Measurements from ENCODE around the gene MACROD2. TPM values are rescaled to one million over a fixed set of nuclear protein-coding genes. Genes with fewer than 3 reads are reported as not detected.
"Not testable (repeated sequence)": the region's sequence is repeated elsewhere in the genome, so short reads cannot be mapped to it uniquely, and the experiment has no call there.

The MACROD2 gene
- total RNA-seq = not detected in 2 replicates

GRCh38 chr20:13995086-13995665, at the start of gene MACROD2:
Gene MACROD2, plus strand, starts transcription at chr20:13995516.
- no peak within 1 kb of the TSS for H3K27ac Mint-ChIP-seq
- peak within 1 kb of the TSS; percentile 40 for H3K4me3 Mint-ChIP-seq (ENCODE audit: low read depth)
- peak; percentile 12 for DNase-seq (ENCODE audit: low spot score)
- no peaks in the 10 kb centered on the region for H3K36me3 Mint-ChIP-seq (ENCODE audit: low read depth)
- intact Hi-C loops (cut with micrococcal nuclease) = no loop called here
- peaks cover 11% of the 10 kb centered on the region for H3K27me3 Mint-ChIP-seq (ENCODE audit: low read depth)
- H3K4me1 Mint-ChIP-seq (ENCODE audit: low read depth) = peaks cover 4% of the 10 kb centered on the region
- peaks cover 20% of the 10 kb centered on the region for H3K9me3 Mint-ChIP-seq

- intact Hi-C loops (cut with micrococcal nuclease) = no loop called here
- no peaks in the 10 kb centered on the region for H3K4me1 Mint-ChIP-seq (ENCODE audit: low read depth)
- no peaks in the 10 kb centered on the region for H3K36me3 Mint-ChIP-seq (ENCODE audit: low read depth)
- H3K27ac Mint-ChIP-seq = no peak overlapping the region
- DNase-seq (ENCODE audit: low spot score) = no peak
- no peaks in the 10 kb centered on the region for H3K9me3 Mint-ChIP-seq
- no peaks in the 10 kb centered on the region for H3K27me3 Mint-ChIP-seq (ENCODE audit: low read depth)
- H3K4me3 Mint-ChIP-seq (ENCODE audit: low read depth) = no peak overlapping the region
These were observed 47.6 kb upstream of the MACROD2 start for GRCh38 chr20:13947719-13948118.

GRCh38 chr20:13953227-13953626, 42.1 kb upstream of the MACROD2 start:
- Mint-ChIP-seq H3K27ac (no peak overlapping the region), H3K4me3 (ENCODE audit: low read depth) (no peak overlapping the region), H3K9me3 (no peaks in the 10 kb centered on the region), H3K4me1 (ENCODE audit: low read depth) (no peaks in the 10 kb centered on the region), H3K36me3 (ENCODE audit: low read depth) (no peaks in the 10 kb centered on the region), H3K27me3 (ENCODE audit: low read depth) (no peaks in the 10 kb centered on the region)
- intact Hi-C loops (cut with micrococcal nuclease) = no loop called here
- no peak for DNase-seq (ENCODE audit: low spot score)

- H3K4me3 Mint-ChIP-seq (ENCODE audit: low read depth) = no peak overlapping the region
- intact Hi-C loops (cut with micrococcal nuclease) = no loop called here
- no peak overlapping the region for H3K27ac Mint-ChIP-seq
- H3K36me3 Mint-ChIP-seq (ENCODE audit: low read depth) = no peaks in the 10 kb centered on the region
- DNase-seq (ENCODE audit: low spot score) = no peak
- H3K4me1 Mint-ChIP-seq (ENCODE audit: low read depth) = no peaks in the 10 kb centered on the region
- no peaks in the 10 kb centered on the region for H3K27me3 Mint-ChIP-seq (ENCODE audit: low read depth)
- peaks cover 4% of the 10 kb centered on the region for H3K9me3 Mint-ChIP-seq
These were observed 35.2 kb upstream of the MACROD2 start for GRCh38 chr20:13960119-13960518.

GRCh38 chr20:13960525-13960924, 34.8 kb upstream of the MACROD2 start:
- H3K36me3 Mint-ChIP-seq (ENCODE audit: low read depth) = no peaks in the 10 kb centered on the region
- intact Hi-C loops (cut with micrococcal nuclease) = no loop called here

GRCh38 chr20:13984211-13984610, 11.1 kb upstream of the MACROD2 start:
- Mint-ChIP-seq H3K27me3 (ENCODE audit: low read depth) (no peaks in the 10 kb centered on the region), H3K4me1 (ENCODE audit: low read depth) (no peaks in the 10 kb centered on the region), H3K9me3 (peaks cover 3% of the 10 kb centered on the region), H3K4me3 (ENCODE audit: low read depth) (no peak overlapping the region), H3K36me3 (ENCODE audit: low read depth) (no peaks in the 10 kb centered on the region), H3K27ac (no peak overlapping the region)
- no peak for DNase-seq (ENCODE audit: low spot score)
- intact Hi-C loops (cut with micrococcal nuclease) = no loop called here

More at GRCh38 chr20:13960525-13960924, 34.8 kb upstream of the MACROD2 start:
- Mint-ChIP-seq H3K27me3 (ENCODE audit: low read depth) (no peaks in the 10 kb centered on the region), H3K9me3 (peaks cover 4% of the 10 kb centered on the region), H3K4me3 (ENCODE audit: low read depth) (no peak overlapping the region), H3K4me1 (ENCODE audit: low read depth) (no peaks in the 10 kb centered on the region), H3K27ac (no peak overlapping the region)
- DNase-seq (ENCODE audit: low spot score) = no peak

GRCh38 chr20:13990465-13990864, 4.9 kb upstream of the MACROD2 start, which contains the start of gene SEL1L2:
Gene SEL1L2, minus strand, starts transcription at chr20:13990614. Its CDS starts 80 bp downstream, at chr20:13990534.
- H3K4me1 Mint-ChIP-seq (ENCODE audit: low read depth) = no peaks in the 10 kb centered on the region

GRCh38 chr20:13991311-13991710, 4.0 kb upstream of the MACROD2 start:
- DNase-seq (ENCODE audit: low spot score) = no peak
- Mint-ChIP-seq H3K9me3 (peaks cover 20% of the 10 kb centered on the region), H3K27me3 (ENCODE audit: low read depth) (peaks cover 3% of the 10 kb centered on the region), H3K36me3 (ENCODE audit: low read depth) (no peaks in the 10 kb centered on the region), H3K4me3 (ENCODE audit: low read depth) (no peak overlapping the region), H3K4me1 (ENCODE audit: low read depth) (peaks cover 2% of the 10 kb centered on the region), H3K27ac (no peak overlapping the region)
- intact Hi-C loops (cut with micrococcal nuclease) = no loop called here

More at GRCh38 chr20:13990465-13990864, 4.9 kb upstream of the MACROD2 start, which contains the start of gene SEL1L2:
- no peak for DNase-seq (ENCODE audit: low spot score)
- H3K9me3 Mint-ChIP-seq = peaks cover 20% of the 10 kb centered on the region
- H3K27ac Mint-ChIP-seq = no peak within 1 kb of the TSS
- H3K36me3 Mint-ChIP-seq (ENCODE audit: low read depth) = no peaks in the 10 kb centered on the region
- H3K27me3 Mint-ChIP-seq (ENCODE audit: low read depth) = no peaks in the 10 kb centered on the region
- intact Hi-C loops (cut with micrococcal nuclease) = no loop called here
- H3K4me3 Mint-ChIP-seq (ENCODE audit: low read depth) = no peak within 1 kb of the TSS

GRCh38 chr20:13991955-13992354, 3.4 kb upstream of the MACROD2 start:
- intact Hi-C loops (cut with micrococcal nuclease) = not testable (repeated sequence)
- H3K9me3 Mint-ChIP-seq = peaks cover 20% of the 10 kb centered on the region

GRCh38 chr20:13995841-13996240, 525 bp downstream of the MACROD2 start:
- DNase-seq (ENCODE audit: low spot score) = no peak
- H3K9me3 Mint-ChIP-seq = peaks cover 20% of the 10 kb centered on the region
- no peak overlapping the region for H3K4me3 Mint-ChIP-seq (ENCODE audit: low read depth)
- intact Hi-C loops (cut with micrococcal nuclease) = no loop called here
- H3K36me3 Mint-ChIP-seq (ENCODE audit: low read depth) = no peaks in the 10 kb centered on the region
- peaks cover 11% of the 10 kb centered on the region for H3K27me3 Mint-ChIP-seq (ENCODE audit: low read depth)
- peaks cover 4% of the 10 kb centered on the region for H3K4me1 Mint-ChIP-seq (ENCODE audit: low read depth)
- no peak overlapping the region for H3K27ac Mint-ChIP-seq

More at GRCh38 chr20:13991955-13992354, 3.4 kb upstream of the MACROD2 start:
- H3K27ac Mint-ChIP-seq; H3K4me1 Mint-ChIP-seq (ENCODE audit: low read depth); DNase-seq (ENCODE audit: low spot score); H3K36me3 Mint-ChIP-seq (ENCODE audit: low read depth); H3K4me3 Mint-ChIP-seq (ENCODE audit: low read depth); H3K27me3 Mint-ChIP-seq (ENCODE audit: low read depth): not testable (repeated sequence)

- Mint-ChIP-seq H3K4me3 (ENCODE audit: low read depth) (peak overlapping the region; percentile 40), H3K27me3 (ENCODE audit: low read depth) (peaks cover 11% of the 10 kb centered on the region), H3K27ac (no peak overlapping the region), H3K4me1 (ENCODE audit: low read depth) (peaks cover 4% of the 10 kb centered on the region), H3K9me3 (peaks cover 20% of the 10 kb centered on the region), H3K36me3 (ENCODE audit: low read depth) (no peaks in the 10 kb centered on the region)
- no peak for DNase-seq (ENCODE audit: low spot score)
- intact Hi-C loops (cut with micrococcal nuclease) = no loop called here
These were observed 949 bp downstream of the MACROD2 start for GRCh38 chr20:13996265-13996664.

GRCh38 chr20:14000917-14001316, 5.6 kb downstream of the MACROD2 start:
- Mint-ChIP-seq H3K27me3 (ENCODE audit: low read depth) (peaks cover 11% of the 10 kb centered on the region), H3K9me3 (no peaks in the 10 kb centered on the region), H3K4me3 (ENCODE audit: low read depth) (no peak overlapping the region), H3K36me3 (ENCODE audit: low read depth) (no peaks in the 10 kb centered on the region), H3K4me1 (ENCODE audit: low read depth) (peaks cover 4% of the 10 kb centered on the region), H3K27ac (no peak overlapping the region)
- intact Hi-C loops (cut with micrococcal nuclease) = no loop called here
- DNase-seq (ENCODE audit: low spot score) = no peak

GRCh38 chr20:14005996-14006395, 10.7 kb downstream of the MACROD2 start:
- no peaks in the 10 kb centered on the region for H3K27me3 Mint-ChIP-seq (ENCODE audit: low read depth)
- no peak for DNase-seq (ENCODE audit: low spot score)
- H3K9me3 Mint-ChIP-seq = peaks cover 3% of the 10 kb centered on the region
- H3K4me1 Mint-ChIP-seq (ENCODE audit: low read depth) = no peaks in the 10 kb centered on the region
- no peak overlapping the region for H3K4me3 Mint-ChIP-seq (ENCODE audit: low read depth)
- no peaks in the 10 kb centered on the region for H3K36me3 Mint-ChIP-seq (ENCODE audit: low read depth)
- intact Hi-C loops (cut with micrococcal nuclease) = no loop called here
- no peak overlapping the region for H3K27ac Mint-ChIP-seq

All from activated T-helper 2 cell treated with anti-CD3 and anti-CD28 coated beads, Interferon-gamma antibody, Interleukin-2, Interleukin-4, amounts not matched to agents 10 μg/mL and 5 μg/mL and 100 μg/mL, durations not matched to agents 14 hours and 24 hours and 36 hours (primary cell).